Ascending aorta (tissue), 2 donors: ENCODE measurements around the gene DDX39A. TPM values are rescaled to one million over a fixed set of nuclear protein-coding genes. Genes with fewer than 3 reads are reported as not detected.
"Not testable (repeated sequence)": the region's sequence is repeated elsewhere in the genome, so short reads cannot be mapped to it uniquely, and the experiment has no call there.

Source experiments
- DNase-seq, 2 donors: peaks; one replicate each; pipeline ENCODE4 v3.0.0-alpha.2; 2019; ENCODE audit warnings: low spot score in 2 of 2
- H3K27ac ChIP-seq, 2 donors: fragments of 200-600 bp; sonication (generic); one replicate each; pipeline ENCODE4 v1.5.1; 2016 to 2017; ENCODE audit warnings: mild to moderate bottlenecking in 1 of 2
- H3K27me3 ChIP-seq: fragments of 200-600 bp; sonication (generic); one replicate; pipeline ENCODE4 v1.5.1; 2017
- H3K36me3 ChIP-seq, 2 donors: fragments of 200-600 bp; sonication (generic); one replicate each; pipeline ENCODE4 v1.5.1; 2016
- H3K4me1 ChIP-seq, 2 donors: fragments of 200-600 bp; sonication (generic); one replicate each; pipeline ENCODE4 v1.5.1; 2016 to 2017; ENCODE audit warnings: mild to moderate bottlenecking in 1 of 2
- H3K4me3 ChIP-seq, 2 donors: fragments of 200-600 bp; sonication (generic); one replicate each; pipeline ENCODE4 v1.5.1; 2016 to 2017; ENCODE audit warnings: mild to moderate bottlenecking in 1 of 2
- H3K9me3 ChIP-seq, 2 donors: fragments of 200-600 bp; sonication (generic); one replicate each; pipeline ENCODE4 v1.5.1; 2016
- CTCF ChIP-seq, 3 experiments: fragments of 200-600 bp in 2 of 3; fragments of 450-650 bp in 1 of 3; sonication (generic) in 2 of 3; IDR thresholded peaks; one replicate each; pipeline ENCODE4 v1.5.1; 2016 to 2019; ENCODE audit warnings: antibody characterized with exemption in 3 of 3, mild to moderate bottlenecking in 1 of 3, moderate library complexity in 1 of 3
- intact Hi-C: fragments of 100-400 bp; cut with DNase I; formaldehyde crosslinking; loops from one replicate; pipeline ENCODE4 v1.15.1; 2023
- total RNA-seq: library from RNA; depleted of rRNA; stranded (reverse); fragments of >200 nt; gene quantifications from one replicate; pipeline ENCODE4 v1.1.0, GENCODE V29; 2016

Gene DDX39A
- 83.4 TPM for total RNA-seq

DNA sequence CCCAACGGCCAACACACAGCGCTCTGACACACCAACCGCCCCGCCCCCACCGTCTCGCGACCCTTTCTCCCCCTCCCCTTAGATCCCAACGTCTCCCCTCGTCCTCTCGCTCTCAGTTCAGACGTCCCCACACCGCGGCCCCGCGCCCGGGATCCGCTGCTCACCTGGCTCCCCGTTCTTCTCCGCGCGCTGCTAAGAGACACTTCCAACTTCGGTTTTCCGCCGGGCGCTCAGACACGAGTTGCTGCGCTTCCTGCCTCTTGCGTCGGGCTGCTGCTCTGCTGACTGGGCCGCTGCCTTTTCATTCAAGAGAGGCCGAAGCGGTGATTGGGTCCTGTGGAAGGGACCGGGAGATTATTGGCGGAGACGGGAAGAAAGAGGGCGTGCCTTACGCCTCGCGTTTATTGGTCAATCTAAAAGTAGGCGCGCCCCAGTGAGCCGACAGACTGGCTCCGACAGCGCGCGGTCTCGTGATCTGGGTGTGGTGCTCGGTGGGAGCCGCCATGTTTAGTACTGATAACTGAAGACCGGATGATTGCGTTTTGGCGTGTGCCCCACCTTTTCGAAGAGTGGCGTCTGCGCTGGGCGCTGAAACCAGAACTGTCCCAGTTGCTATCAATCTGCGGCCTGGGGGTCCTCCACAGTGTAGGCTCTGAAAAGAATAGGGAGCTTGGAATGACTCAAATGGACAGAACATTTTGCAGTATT lies at the start of gene DDX39A:
DDX39A (minus strand) TSS at position 236 of the 708 bp plus-strand sequence. CDS start 6,121 bp downstream, outside the sequence.
- Histone ChIP-seq H3K4me1 (peaks cover 4 to 16% of the 10 kb centered on the region in 2 donors), H3K9me3 (no peaks in the 10 kb centered on the region), H3K4me3 (peak within 1 kb of the TSS; percentile 81 to 93), H3K27me3 (no peaks in the 10 kb centered on the region), H3K36me3 (no peaks in the 10 kb centered on the region), H3K27ac (peak within 1 kb of the TSS; percentile 89 to 96)
- intact Hi-C loops = loop anchor here (1.0 kb wide), 1 partner anchor 283 kb away; the partner anchor contains the start of gene ASF1B
- DNase-seq = peak; percentile 98 to 99
- no peak for TF ChIP-seq CTCF (IDR thresholded peaks at IDR 0.05)

DNA sequence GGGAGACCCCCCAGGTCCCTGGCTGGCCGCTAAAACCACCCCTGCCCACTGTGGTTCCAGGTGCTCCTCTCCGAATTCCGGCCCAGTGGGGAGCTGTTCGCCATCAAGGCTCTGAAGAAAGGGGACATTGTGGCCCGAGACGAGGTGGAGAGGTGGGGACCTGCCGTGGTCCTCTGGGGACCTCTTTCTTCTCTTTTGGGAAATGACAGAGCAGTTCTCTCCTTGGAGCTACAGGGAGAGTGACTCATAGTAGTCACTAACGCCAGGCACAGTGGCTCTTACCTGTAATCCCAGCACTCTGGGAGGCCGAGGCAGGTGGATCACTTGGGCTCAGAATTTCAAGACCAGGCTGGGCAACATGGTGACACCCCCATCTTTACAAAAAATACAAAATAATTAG lies 48.7 kb upstream of the DDX39A start:
- peaks cover 4 to 6% of the 10 kb centered on the region in 2 donors for H3K4me1 ChIP-seq
- no peak overlapping the region for H3K4me3 ChIP-seq
- no peak overlapping the region for H3K27ac ChIP-seq
- H3K36me3 ChIP-seq = peaks cover 69 to 76% of the 10 kb centered on the region in 2 donors
- no peaks in the 10 kb centered on the region for H3K27me3 ChIP-seq
- no peak for DNase-seq
- intact Hi-C loops = no loop called here
- TF ChIP-seq CTCF (IDR thresholded peaks at IDR 0.05) = no peak
- H3K9me3 ChIP-seq = no peaks in the 10 kb centered on the region

DNA sequence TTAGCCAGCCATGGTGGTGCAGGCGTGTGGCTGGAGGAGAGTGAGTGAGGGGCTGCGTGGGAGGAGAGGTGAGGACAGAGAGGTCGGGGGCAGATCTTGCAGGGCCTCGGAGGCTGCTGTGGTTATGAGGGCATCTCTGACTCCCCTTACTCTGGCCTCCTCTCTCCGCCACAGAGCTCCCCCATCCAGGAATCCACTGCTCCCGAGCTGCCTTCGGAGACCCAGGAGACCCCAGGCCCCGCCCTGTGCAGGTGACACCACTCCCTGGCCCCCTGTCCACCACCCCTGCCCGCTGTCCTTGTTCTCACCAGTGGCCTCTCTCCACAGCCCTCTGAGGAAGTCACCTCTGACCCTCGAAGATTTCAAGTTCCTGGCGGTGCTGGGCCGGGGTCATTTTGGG lies 48.2 kb upstream of the DDX39A start:
- Histone ChIP-seq H3K36me3 (peaks cover 73 to 80% of the 10 kb centered on the region in 2 donors), H3K9me3 (no peaks in the 10 kb centered on the region), H3K4me1 (peaks cover under 1 to 3% of the 10 kb centered on the region in 2 donors), H3K27me3 (no peaks in the 10 kb centered on the region), H3K4me3 (no peak overlapping the region), H3K27ac (no peak overlapping the region)
- no peak for DNase-seq
- intact Hi-C loops = no loop called here
- TF ChIP-seq CTCF (IDR thresholded peaks at IDR 0.05) = no peak

DNA sequence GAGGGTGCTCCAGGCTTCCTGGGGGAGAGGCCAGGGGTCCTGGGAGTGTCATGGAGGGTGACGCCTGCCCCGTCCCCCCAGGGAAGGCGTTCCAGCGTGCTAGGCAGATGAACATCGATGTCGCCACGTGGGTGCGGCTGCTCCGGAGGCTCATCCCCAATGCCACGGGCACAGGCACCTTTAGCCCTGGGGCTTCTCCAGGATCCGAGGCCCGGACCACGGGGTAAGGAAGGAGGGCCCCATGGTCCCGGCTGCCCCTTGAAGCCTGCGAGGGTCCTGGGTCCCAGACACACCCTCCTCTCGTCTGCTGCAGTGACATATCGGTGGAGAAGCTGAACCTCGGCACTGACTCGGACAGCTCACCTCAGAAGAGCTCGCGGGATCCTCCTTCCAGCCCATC lies 44.6 kb upstream of the DDX39A start:
- Histone ChIP-seq H3K27ac (no peak overlapping the region), H3K4me3 (no peak overlapping the region), H3K36me3 (peaks cover 71 to 80% of the 10 kb centered on the region in 2 donors), H3K4me1 (no peaks in the 10 kb centered on the region), H3K9me3 (no peaks in the 10 kb centered on the region), H3K27me3 (no peaks in the 10 kb centered on the region)
- DNase-seq = no peak
- TF ChIP-seq CTCF (IDR thresholded peaks at IDR 0.05) = no peak
- intact Hi-C loops = no loop called here

DNA sequence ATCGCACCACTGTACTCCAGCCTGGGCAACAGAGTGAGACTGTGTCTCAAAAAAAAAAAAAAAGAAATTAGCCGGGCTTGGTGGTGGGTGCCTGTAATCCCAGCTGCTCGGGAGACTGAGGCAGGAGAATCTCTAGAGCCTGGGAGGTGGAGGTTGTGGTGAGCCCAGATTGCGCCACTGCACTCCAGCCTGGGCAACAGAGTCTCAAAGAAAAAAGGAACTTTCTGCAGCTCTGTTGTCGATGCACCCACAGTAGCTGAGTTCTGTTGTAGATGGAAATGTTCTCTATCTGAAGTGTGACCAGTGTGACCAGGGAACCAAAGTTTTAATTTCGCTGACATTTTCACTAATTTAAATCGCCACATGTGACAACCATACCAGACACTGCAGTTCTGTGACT lies 43.3 kb upstream of the DDX39A start:
- H3K4me3 ChIP-seq, H3K27ac ChIP-seq, H3K4me1 ChIP-seq, intact Hi-C loops, H3K9me3 ChIP-seq, DNase-seq, H3K27me3 ChIP-seq: not testable (repeated sequence)
- H3K36me3 ChIP-seq = peaks cover 65 to 80% of the 10 kb centered on the region in 2 donors

DNA sequence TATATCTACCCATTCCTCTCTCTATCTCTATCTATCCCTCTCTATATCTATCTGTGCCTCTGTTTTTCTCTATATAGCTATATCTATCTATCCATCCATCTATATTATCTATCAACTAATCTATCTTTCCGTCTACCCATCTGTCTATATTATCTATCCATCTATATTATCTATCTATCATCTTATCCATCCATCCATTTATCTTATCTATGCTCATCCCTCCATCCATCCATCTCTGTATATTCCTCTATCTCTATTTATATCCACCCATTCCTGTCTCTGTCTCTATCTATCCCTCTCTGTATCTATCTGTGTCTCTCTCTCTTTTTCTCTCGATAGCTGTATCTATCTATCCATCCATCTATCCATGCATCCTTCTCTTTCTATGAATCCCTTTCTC lies 41.8 kb upstream of the DDX39A start:
- no peaks in the 10 kb centered on the region for H3K27me3 ChIP-seq
- no peak overlapping the region for H3K4me3 ChIP-seq
- no peaks in the 10 kb centered on the region for H3K4me1 ChIP-seq
- TF ChIP-seq CTCF (IDR thresholded peaks at IDR 0.05) = no peak
- DNase-seq = no peak
- intact Hi-C loops = no loop called here
- H3K36me3 ChIP-seq = peaks cover 54 to 66% of the 10 kb centered on the region in 2 donors
- H3K27ac ChIP-seq = no peak overlapping the region
- no peaks in the 10 kb centered on the region for H3K9me3 ChIP-seq
